ENCODE data around the gene INTU.
"Not testable (repeated sequence)": the region's sequence is repeated elsewhere in the genome, so short reads cannot be mapped to it uniquely, and the experiment has no call there.

INTU gene

GRCh38 chr4:127648061-127648460, 15.3 kb downstream of the INTU start:
- no peak for DNase-seq

DNA sequence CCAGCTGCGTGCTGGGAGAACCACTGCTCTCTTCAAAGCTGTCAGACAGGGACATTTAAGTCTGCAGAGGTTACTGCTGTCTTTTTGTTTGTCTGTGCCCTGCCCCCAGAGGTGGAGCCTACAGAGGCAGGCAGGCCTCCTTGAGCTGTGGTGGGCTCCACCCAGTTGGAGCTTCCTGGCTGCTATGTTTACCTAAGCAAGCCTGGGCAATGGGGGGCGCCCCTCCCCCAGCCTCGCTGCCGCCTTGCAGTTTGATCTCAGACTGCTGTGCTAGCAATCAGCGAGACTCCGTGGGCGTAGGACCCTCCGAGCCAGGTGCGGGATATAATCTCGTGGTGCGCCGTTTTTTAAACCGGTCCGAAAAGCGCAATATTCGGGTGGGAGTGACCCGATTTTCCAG, 22.8 kb downstream of the INTU start:
- not testable (repeated sequence) for DNase-seq

GRCh38 chr4:127656047-127656680, 23.4 kb downstream of the INTU start:
- no peak for DNase-seq

DNA sequence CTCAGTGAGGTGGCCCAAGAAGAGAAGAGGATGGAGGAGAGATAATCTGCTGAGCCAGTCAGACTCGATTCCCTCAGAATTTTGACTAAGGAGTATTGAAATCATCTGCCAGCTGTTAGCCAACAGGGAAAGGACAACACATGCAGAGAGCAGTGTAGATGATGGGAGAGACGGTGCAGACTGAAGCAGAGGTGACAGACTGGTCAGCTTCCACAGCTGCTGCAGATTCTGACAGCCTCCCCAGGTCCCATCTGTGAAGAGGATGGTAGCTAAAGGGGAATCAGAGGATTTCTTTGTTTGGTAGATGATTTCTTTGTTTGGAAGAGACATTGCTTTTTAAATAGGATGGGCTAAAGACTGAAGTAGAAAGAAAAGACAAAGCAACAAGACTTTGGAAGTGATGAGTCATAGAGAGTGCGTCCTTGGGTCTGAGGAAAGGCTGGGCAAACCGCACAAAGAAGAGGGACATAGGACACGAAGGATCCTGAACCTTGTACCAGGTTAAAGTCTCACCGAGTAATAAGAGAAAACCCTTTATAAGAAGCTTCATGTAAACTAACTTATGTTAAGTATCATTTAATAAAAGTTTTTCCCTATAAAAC, 27.6 kb downstream of the INTU start:
- no peak for DNase-seq

DNA sequence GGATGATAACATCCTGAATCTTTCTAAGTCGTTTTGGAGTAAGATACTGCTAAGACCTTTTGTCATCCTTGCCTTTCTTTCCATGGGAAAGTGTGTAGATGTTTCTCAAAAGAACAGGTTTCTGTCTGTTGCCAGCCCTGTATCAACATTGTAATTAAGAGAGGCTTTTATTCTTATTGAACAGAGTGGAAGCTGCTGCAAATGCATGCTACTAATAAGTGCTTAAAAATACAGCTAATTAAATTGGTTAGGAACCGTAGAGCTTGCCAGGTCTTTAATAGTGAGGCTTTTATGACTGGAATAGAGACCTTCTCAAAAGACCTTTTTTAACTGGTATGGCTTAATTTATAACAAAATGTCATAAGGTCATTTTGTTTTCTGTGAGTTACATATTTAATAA, 34.4 kb downstream of the INTU start:
- DNase-seq, result no peak

DNA sequence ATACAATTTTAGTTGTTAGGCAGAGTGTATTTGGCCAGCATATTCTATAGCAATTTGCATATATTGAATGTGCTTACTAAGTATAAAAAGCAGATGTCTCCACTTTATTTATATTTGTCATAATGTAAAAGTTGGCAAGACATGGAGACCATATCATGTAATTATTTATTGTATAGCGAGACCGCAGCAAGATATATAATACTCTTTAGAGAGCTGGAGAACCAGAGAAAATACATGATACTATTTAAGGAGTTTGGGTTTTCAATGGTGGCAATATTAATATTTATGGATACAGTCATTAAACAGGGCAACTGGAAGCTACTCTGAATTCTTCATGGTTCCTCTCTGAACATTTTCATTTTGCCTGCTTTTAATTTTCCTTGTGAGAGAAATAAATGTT, 35.0 kb downstream of the INTU start:
- DNase-seq, result no peak

DNA sequence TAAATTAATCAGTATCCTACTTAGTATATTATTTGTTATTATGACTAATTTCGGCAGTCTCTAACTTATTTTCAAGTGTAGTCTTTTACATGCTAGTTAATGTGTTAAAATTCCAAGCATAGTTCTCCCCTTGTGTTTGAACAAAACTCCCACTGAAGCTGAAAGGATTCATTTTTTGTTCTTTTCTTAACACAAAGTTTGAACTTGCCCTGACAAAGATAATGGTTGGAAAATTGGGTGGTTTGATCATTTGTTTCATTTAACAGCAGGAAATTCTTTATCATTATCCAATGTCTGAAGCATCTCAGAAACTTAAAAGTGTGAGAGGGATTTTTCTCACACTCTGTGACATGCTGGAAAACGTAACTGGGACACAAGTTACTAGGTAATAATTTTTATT, 36.0 kb downstream of the INTU start:
- DNase-seq, result no peak

DNA sequence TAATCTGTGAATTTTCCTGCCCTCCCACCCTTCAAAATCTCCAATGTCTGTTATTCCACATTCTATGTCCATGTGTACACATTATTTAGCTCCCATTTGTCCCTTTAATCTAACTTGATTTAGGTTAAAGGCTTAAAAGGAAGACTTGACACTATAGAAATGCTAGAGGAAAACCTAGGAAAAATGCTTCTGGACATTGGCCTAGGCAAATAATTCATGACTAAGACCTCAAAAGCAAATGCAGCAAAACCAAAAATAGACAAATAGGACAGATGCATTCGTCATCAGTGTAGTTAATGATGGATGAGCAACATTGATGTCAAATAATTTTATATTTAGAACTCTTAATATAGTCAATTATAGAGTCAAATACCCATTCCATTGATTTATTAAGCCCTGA, 36.9 kb downstream of the INTU start:
- no peak for DNase-seq

- DNase-seq, result no peak
Measured at GRCh38 chr4:127672111-127672510, 39.4 kb downstream of the INTU start.

DNA sequence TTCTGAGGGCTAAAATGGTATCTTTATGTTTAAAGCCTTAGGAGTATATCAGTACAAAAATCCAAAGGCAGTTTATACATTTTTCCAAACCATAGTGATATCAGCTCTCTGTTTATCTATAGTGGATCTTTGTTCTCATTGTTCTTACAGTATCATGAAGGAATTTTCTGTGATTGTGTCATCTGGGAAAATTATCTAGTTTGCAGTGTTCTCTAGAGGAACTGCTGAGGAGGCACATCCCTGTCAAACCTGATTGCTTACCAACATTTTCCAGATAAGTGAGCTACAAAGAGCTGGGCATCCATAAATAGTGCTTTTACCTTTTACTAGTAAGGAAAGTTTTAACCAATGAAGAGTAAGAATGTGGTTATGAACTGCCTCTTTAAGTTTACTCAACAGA, 52.5 kb downstream of the INTU start:
- no peak for DNase-seq

DNA sequence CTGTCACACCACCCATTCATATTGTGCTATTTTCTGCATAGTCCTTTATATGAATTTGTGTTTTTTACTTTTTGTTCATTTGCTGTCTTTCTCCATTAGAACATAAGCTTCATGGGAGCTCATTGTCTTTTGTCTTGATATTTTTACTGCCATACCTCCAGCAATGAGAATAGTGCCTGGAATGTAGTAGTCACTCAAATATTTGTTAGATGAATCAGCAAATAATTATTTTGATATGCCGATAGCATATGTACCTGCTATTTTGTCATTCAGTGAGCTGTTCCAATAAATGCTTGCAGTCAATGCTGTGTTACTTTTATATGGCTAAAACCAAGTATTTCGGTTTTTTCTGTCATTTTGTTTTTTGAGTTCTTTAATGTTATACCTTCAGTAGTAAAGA, 53.9 kb downstream of the INTU start:
- DNase-seq, result no peak

GRCh38 chr4:127687580-127687979, 54.8 kb downstream of the INTU start:
- no peak for DNase-seq

GRCh38 chr4:127698789-127699200, 66.0 kb downstream of the INTU start:
- no peak for DNase-seq

- no peak for DNase-seq
Measured at GRCh38 chr4:127708985-127709384, 76.2 kb downstream of the INTU start.

DNA sequence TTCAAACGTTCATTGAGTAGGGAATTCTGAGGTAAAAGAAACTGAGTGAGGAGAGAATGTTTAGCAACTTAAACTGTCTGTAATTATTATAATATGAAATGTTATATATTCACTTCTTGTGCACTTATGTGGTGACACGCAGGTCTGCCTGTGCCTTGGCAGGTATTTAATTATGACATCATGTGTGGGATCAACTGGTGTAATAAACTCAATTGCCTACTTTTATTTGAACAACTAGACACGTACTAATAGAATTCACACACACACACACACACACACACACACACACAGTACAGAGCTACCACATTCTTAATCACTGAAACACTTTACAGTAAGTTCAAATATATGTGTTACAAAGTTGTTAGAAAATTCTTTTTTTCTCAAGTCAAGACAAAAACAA, 76.7 kb downstream of the INTU start:
- no peak for DNase-seq

GRCh38 chr4:127730142-127730913, 97.6 kb downstream of the INTU start, which contains the start of gene SLC25A31:
SLC25A31 (plus strand) TSS chr4:127730400; CDS start chr4:127730546, 146 bp downstream.
- DNase-seq, result no peak

- DNase-seq, result no peak
Measured at GRCh38 chr4:127731406-127731805, 98.6 kb downstream of the INTU start.

GRCh38 chr4:127732623-127733328, 100.0 kb downstream of the INTU start:
- no peak for DNase-seq

DNA sequence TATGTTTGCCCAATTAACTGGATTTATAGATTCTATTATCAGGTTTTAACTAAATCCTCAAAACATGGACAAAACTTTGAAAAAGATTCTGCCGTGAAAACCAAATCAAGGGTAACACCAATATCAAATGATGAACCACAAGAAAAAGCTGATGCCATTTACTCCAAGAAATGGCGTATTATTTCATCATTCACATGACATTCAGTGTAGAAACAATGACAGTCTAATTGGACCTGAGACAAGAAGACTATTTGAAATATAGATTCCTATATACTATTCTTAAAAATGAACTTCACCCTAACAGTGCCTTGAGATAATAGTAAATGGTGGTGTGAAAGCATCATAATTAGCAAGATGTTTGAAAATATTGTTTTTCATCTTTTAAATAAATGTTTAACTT, 102.2 kb downstream of the INTU start:
- DNase-seq, result no peak

GRCh38 chr4:127737295-127737694, 104.5 kb downstream of the INTU start:
- no peak for DNase-seq

GRCh38 chr4:127741247-127741646, 108.5 kb downstream of the INTU start:
- DNase-seq, result no peak

DNA sequence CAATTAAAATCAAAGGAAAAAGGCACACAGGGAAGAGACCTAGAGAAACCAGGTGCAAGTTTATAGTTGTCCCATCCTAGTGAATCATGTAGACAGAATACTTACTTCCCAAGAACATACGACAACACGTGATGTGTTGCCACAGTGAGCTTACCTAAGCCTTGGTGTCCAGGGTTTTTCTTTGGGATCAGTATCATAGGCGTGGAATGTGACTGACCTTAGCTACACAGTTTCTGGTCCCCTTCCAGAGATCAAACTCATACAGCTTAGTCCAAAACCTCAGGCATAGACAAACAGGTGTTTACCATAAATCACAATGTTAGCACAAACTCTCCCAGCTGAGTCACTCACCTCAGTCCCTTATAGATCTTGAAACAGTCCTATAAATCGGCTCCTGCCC, 115.1 kb downstream of the INTU start:
- no peak for DNase-seq

GRCh38 chr4:127748957-127749356, 116.2 kb downstream of the INTU start:
- DNase-seq, result no peak

GRCh38 chr4:127756906-127757305, 124.1 kb downstream of the INTU start:
- DNase-seq, result no peak
